Germinal center (tissue), 1 donor: ENCODE results near the gene SLC38A3.
A peak's percentile ranks its signal among the peaks of the same experiment; 100 is the strongest.

ENCODE experiments used
- DNase-seq: peaks from one replicate; pipeline ENCODE4 v3.0.0; 2012; ENCODE audit warnings: mixed read lengths, low spot score

SLC38A3 gene

DNA sequence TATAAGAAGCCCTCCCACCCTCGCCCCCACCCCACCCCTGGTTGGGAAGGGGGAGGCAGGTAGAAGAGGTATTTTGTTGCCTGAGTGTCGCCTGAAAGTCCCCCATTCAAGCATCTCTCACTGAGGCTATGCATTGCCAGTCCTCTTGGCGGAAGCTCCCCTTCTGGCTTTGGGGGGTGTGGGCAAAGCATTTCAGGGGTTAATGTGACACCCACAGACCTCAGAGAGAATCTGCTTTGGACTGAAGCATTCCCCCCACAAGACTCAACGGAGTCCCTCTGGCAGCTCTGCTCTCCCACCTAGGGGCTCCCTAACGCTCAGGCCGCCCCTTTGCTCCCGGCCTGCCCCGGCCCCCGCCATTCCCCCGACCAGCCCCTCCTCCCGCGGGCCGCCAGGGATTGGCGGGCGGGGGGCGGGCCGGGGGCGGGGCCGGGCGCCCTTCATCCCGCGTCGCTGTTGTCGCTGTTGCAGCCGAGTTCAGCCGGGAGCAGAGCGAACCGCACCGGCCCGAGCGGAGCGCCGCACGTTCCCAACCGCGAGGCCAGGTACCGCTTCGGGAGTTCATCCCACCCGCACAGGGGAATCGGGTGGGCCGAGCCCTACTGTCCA lies at the start of gene SLC38A3:
Gene SLC38A3 (plus strand): TSS at position 468 of the 609 bp plus-strand sequence. CDS start 8,929 bp downstream, outside the sequence.
- DNase-seq = peak; percentile 46

DNA sequence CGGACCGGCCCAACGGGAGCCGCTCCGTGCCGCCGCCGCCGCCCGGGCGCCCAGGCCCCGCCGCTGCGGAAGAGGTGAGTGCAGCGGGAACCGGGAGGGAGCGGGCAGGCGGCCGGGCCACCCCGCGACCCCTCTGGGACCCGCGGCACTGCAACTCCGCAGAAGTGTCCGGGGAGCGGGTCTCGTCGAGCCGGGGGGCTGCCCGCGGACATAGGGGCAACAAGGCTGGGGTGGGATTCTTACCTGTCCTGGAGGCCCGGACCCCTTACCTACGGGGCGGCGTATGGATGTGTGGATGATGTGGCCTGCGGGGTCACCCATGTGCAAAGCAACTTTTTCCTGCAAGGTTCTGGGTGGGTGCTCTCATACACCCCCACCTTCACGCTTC lies 49.6 kb upstream of the SLC38A3 start:
- DNase-seq = no peak

DNA sequence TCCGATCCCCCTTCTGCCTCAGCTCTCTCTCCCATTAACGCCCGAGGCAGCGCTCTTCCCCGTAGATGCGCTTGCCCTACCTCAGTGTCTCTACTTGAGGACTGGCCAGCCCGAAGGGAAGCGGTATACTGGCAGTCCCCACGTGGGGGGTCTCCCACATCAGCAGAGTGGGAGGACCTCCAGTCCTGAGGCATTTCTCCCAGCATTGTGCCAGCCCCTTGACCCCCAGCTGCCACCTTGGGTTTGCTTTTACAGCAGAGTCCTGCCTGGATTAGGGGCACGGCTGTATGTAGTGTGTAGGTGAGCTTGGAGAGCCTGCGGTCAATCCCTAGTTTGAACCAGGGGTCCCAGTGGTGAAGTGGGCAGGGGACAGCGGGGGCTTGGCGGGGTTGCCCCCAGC lies 49.2 kb upstream of the SLC38A3 start:
- no peak for DNase-seq

GRCh38 chr3:50156549-50157493 lies 48.2 kb upstream of the SLC38A3 start:
- DNase-seq = no peak

DNA sequence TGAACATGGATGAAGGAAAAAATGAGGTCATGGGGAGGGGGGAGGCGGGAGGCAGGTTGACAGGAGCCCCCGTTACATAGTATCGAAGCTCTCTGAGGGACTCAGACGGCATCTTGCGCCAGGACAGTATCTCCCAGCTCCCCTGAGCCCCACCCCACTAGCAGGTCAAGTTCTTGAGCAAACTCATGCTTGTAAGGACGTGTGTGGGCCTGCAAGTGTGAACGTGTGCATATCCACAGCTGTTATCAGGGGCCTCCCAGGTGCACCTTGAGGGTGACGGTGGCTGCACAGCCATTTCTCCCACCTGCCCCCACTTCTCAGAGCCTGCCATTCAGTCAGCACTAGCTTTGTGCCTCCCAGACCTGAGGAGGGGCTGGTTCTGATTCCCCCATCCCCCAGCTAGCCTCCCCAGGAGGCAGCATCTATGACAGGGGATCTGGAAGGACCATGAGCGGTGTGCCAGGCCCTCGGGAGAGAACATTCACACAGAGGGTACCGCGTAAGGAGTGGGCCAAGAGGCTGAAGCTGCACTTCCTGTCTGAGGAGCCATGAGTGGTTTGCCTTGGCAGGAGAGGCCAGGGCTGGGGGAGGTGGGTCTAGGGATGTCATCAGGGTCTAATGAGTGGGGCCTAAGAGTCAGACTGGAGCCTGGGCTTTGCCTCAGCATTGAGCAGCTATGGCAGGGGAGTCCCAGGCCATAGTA lies 47.1 kb upstream of the SLC38A3 start:
- DNase-seq = no peak

- DNase-seq = no peak
Measured at GRCh38 chr3:50158530-50159146, 46.4 kb upstream of the SLC38A3 start.

GRCh38 chr3:50160561-50160983 lies 44.5 kb upstream of the SLC38A3 start:
- no peak for DNase-seq

DNA sequence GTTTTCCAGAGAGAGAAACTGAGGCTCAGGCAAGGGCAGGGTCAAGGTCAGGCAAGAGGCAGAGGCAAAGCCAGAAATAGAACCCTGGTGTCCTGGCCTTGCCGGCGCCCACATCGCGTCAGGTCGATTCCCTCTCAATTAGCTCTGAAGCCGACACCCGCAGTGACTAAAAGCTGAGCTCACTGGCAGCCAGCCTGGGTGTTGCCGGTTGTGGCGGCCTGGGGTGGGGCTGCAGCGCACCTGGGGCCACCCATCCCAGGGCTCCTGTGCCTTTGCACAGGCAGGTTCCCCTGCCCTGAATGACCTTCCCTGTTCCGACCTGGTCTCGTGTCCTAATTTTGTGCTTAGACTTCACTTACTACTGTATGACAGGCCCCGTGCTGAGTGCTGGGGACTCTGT lies 43.8 kb upstream of the SLC38A3 start:
- DNase-seq = no peak

DNA sequence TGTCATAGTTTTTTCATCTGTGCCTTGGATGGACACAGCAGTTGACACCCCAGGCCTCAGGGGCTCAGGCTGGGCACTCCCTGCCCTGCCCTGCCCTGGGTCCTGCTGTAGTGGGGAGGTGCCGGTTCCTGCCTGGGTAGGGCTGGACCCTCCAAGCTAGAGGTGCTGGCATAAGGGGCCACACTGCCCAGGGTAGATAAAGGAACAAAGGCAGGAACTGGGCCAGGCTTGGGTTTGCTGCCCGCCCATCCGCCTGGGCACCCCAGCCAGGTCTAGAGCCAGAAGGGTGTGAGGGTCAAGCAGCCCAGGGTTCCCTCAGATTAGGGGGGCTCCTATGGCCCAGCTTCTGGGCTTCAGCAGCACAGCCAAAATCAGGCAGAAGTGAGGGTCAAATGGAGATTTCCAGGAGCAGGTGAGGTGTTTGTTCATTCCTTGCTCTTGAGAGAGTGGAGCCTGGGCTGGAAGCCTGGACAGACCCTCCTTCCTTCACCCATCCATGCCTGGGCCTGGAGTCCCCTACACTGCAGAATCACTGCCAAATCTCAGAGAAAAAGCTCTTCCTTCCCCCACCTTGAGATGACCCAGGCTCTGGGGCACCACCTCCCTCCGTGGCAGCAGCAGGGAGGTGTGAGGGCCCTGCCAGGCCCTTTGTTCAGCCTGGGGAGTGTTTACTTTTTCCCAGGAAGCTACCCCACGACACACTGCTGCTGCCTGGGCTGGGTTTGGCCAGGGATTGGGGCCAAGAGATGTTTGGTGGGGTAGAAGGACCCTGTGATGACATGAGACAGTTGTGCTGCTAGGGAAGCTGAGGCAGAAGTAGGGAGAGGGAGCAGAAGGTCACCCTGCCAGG lies 42.8 kb upstream of the SLC38A3 start:
- DNase-seq = no peak

- DNase-seq = no peak
Measured at GRCh38 chr3:50163572-50164455, 41.3 kb upstream of the SLC38A3 start.

DNA sequence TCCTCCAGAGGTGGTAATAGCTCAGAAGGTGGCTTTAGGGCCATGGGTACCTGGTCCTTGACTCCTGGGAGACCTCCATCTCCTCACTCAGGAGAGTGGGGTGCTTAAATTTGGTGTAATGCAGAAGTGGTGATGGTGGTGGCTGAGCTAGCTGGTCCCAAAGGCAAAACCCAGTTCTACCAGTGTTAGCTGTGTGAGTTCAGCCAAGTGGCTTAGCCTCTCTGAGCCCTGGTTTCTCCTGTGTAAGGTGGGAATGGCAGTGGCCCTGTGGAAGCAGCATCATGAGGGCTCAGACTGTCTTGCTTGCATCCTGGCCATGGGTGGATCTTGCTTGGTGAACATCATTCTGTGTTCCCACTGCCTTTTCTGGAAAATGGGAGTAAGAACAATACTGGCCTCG lies 40.6 kb upstream of the SLC38A3 start:
- DNase-seq = no peak

DNA sequence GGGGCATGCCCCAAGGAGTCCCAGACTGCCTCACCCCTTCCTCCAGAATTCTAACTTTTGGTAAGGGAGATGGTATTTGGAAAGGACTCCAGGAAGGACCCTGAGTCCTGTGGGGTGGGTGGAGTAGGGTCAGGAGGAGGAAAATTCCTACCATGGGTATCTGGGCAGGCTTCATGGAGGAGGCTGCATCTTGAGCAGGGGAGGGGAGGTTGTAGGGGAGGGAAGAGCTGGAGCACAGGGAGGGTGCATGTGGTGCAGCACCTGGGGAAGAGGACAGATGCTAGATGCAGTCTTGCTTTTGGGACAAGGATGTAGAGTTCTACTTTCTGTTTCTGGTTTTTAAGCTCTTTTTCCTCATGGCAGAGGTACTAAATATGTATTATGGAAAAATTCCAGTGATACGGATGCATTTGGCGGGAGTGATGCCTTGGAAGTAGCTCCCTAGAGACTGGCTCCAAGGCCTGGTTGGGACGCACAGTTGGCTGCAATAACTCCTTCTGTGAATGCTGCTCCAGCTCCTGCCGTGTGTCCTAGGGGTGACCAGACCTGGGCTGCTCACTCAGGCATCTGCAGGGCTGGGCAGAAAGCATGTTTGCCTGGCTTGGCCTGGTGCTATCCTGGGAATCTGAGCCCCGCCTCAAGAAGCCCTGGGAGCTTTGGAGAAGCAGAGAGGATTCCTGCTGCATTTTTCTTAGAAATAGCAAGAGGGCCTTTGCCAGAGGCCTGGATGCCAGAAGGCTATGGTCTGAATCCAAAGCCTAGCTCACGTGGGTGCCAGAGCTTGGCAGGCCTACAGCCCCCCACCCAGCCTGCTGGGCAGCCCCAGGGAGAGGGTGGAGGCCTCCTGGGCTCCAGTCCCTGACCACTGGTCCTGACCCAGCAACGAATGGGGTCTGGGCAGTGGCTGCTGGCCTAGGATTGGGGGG lies 39.8 kb upstream of the SLC38A3 start:
- DNase-seq = no peak

DNA sequence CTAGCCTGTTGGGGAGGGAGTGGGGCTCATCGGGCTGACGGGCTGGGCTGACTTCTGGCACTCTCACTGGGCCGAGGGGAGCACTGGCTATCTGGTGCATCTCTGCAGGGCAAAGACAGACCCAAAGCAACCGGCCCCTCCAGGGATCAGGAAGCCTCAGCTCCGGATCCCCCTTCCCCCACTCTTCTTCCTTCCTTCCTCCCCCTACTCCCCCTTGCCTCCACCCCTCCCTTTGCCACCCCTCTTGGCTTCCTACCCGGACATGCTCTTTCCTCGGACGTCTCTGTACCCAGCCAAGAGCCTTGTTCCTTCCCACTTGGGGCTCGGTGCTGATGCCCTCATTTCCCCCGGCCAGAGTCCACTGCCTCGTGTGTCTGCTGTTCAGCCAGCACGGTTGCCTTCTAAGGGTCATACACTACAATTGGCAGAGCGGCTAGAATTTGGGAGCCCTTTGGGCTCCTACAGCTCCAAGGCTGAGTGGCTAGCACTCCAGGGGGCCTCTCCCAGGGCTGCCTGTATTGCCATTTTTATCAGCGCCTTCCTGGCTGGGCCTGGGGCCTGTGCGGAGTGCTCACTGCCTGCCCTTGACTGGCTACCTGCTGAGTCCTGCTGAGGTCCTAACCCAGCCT lies 39.0 kb upstream of the SLC38A3 start:
- no peak for DNase-seq

DNA sequence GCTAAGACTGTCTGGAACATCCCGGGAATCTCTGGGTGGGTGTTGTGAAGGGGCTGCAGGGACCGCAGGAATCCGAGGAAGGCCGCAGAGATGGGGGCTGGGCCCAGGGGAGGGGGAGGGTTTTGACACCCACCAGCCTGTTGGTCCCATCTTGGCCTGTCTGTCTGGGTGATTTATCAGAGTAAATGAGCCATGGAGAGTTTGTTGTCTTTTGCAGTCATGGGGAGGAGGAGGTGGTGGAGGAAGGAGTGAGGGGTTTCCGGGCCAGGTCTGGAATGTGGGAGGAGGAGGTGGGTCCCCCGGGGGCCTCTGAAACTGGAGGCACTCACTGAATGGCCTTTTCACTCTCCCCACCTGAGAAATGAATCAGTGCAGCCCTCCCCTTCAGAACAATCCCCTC lies 38.5 kb upstream of the SLC38A3 start:
- DNase-seq = no peak

- no peak for DNase-seq
Measured at GRCh38 chr3:50167069-50167840, 37.8 kb upstream of the SLC38A3 start.

- no peak for DNase-seq
Measured at GRCh38 chr3:50167841-50168209, 37.2 kb upstream of the SLC38A3 start.

DNA sequence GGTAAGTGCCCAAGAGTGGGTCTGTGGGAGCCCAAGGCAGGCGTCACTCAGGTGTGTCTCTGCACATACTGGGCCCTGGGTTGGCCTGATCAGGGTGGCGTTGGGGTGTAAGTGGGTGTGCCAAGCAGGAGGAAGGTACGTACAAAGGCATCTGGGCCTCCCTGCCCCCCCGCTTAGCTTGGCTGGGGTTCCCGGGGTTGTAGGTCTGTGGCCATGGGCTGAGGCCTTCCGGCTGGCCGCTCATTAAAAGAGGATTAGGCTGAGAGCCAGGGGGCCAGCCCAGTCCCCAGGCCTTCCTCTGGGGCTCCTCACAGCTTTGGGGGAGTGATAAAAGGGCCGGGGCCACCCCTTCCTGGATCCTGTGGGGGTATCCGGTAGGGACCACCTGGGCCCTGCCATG lies 36.7 kb upstream of the SLC38A3 start:
- no peak for DNase-seq

GRCh38 chr3:50168791-50169190 lies 36.3 kb upstream of the SLC38A3 start:
- DNase-seq = no peak
